ENCODE data around the gene EGFR.

EGFR gene

GRCh38 chr7:55205124-55205955 is 186.5 kb downstream of the EGFR start:
- no peaks in the 10 kb centered on the region for H3K9me3 Mint-ChIP-seq
- peaks cover 2% of the 10 kb centered on the region for H3K4me1 Mint-ChIP-seq (ENCODE audit: low read depth)
- peaks cover 6% of the 10 kb centered on the region for H3K27me3 Mint-ChIP-seq (ENCODE audit: low read depth)
- no peak overlapping the region for H3K4me3 Mint-ChIP-seq
- H3K36me3 Mint-ChIP-seq (ENCODE audit: low read depth): no peaks in the 10 kb centered on the region
- no peak overlapping the region for H3K27ac Mint-ChIP-seq

GRCh38 chr7:55206235-55207029 is 187.6 kb downstream of the EGFR start:
- Mint-ChIP-seq H3K4me3 (no peak overlapping the region), H3K4me1 (ENCODE audit: low read depth) (peaks cover 2% of the 10 kb centered on the region), H3K9me3 (no peaks in the 10 kb centered on the region), H3K36me3 (ENCODE audit: low read depth) (no peaks in the 10 kb centered on the region), H3K27me3 (ENCODE audit: low read depth) (peaks cover 6% of the 10 kb centered on the region), H3K27ac (no peak overlapping the region)

- Mint-ChIP-seq H3K27me3 (ENCODE audit: low read depth) (peaks cover 6% of the 10 kb centered on the region), H3K36me3 (ENCODE audit: low read depth) (no peaks in the 10 kb centered on the region), H3K9me3 (no peaks in the 10 kb centered on the region), H3K27ac (no peak overlapping the region), H3K4me1 (ENCODE audit: low read depth) (peaks cover 2% of the 10 kb centered on the region), H3K4me3 (no peak overlapping the region)
Measured at GRCh38 chr7:55207436-55208125, 188.8 kb downstream of the EGFR start.

DNA sequence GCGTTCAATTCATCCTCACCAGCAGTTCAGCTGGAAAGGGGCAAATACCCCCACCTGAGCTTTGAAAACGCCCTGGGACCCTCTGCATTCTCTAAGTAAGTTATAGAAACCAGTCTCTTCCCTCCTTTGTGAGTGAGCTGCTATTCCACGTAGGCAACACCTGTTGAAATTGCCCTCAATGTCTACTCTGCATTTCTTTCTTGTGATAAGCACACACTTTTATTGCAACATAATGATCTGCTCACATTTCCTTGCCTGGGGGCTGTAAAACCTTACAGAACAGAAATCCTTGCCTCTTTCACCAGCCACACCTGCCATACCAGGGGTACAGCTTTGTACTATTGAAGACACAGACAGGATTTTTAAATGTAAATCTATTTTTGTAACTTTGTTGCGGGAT is 190.5 kb downstream of the EGFR start:
- Mint-ChIP-seq H3K4me3 (no peak overlapping the region), H3K36me3 (ENCODE audit: low read depth) (no peaks in the 10 kb centered on the region), H3K27ac (no peak overlapping the region), H3K27me3 (ENCODE audit: low read depth) (peaks cover 6% of the 10 kb centered on the region), H3K9me3 (no peaks in the 10 kb centered on the region), H3K4me1 (ENCODE audit: low read depth) (peaks cover 2% of the 10 kb centered on the region)

GRCh38 chr7:55210176-55210575 is 191.4 kb downstream of the EGFR start:
- Mint-ChIP-seq H3K27me3 (ENCODE audit: low read depth) (peaks cover 6% of the 10 kb centered on the region), H3K27ac (no peak overlapping the region), H3K4me3 (no peak overlapping the region), H3K4me1 (ENCODE audit: low read depth) (peaks cover 2% of the 10 kb centered on the region), H3K36me3 (ENCODE audit: low read depth) (no peaks in the 10 kb centered on the region), H3K9me3 (no peaks in the 10 kb centered on the region)

- no peak overlapping the region for H3K4me3 Mint-ChIP-seq
- no peaks in the 10 kb centered on the region for H3K36me3 Mint-ChIP-seq (ENCODE audit: low read depth)
- H3K27ac Mint-ChIP-seq: no peak overlapping the region
- no peaks in the 10 kb centered on the region for H3K9me3 Mint-ChIP-seq
- peaks cover 2% of the 10 kb centered on the region for H3K4me1 Mint-ChIP-seq (ENCODE audit: low read depth)
- peaks cover 6% of the 10 kb centered on the region for H3K27me3 Mint-ChIP-seq (ENCODE audit: low read depth)
Measured at GRCh38 chr7:55210716-55211115, 191.9 kb downstream of the EGFR start.

- H3K27me3 Mint-ChIP-seq (ENCODE audit: low read depth): peaks cover 6% of the 10 kb centered on the region
- peaks cover under 1% of the 10 kb centered on the region for H3K4me1 Mint-ChIP-seq (ENCODE audit: low read depth)
- H3K9me3 Mint-ChIP-seq: no peaks in the 10 kb centered on the region
- H3K4me3 Mint-ChIP-seq: no peak overlapping the region
- no peak overlapping the region for H3K27ac Mint-ChIP-seq
- no peaks in the 10 kb centered on the region for H3K36me3 Mint-ChIP-seq (ENCODE audit: low read depth)
Measured at GRCh38 chr7:55211726-55212125, 192.9 kb downstream of the EGFR start.

GRCh38 chr7:55212176-55212575 is 193.4 kb downstream of the EGFR start:
- H3K9me3 Mint-ChIP-seq: no peaks in the 10 kb centered on the region
- H3K4me1 Mint-ChIP-seq (ENCODE audit: low read depth): no peaks in the 10 kb centered on the region
- H3K27ac Mint-ChIP-seq: no peak overlapping the region
- H3K27me3 Mint-ChIP-seq (ENCODE audit: low read depth): peaks cover 6% of the 10 kb centered on the region
- H3K36me3 Mint-ChIP-seq (ENCODE audit: low read depth): no peaks in the 10 kb centered on the region
- no peak overlapping the region for H3K4me3 Mint-ChIP-seq

GRCh38 chr7:55212838-55213237 is 194.0 kb downstream of the EGFR start:
- Mint-ChIP-seq H3K9me3 (no peaks in the 10 kb centered on the region), H3K27me3 (ENCODE audit: low read depth) (peaks cover 6% of the 10 kb centered on the region), H3K27ac (no peak overlapping the region), H3K4me3 (no peak overlapping the region), H3K36me3 (ENCODE audit: low read depth) (no peaks in the 10 kb centered on the region), H3K4me1 (ENCODE audit: low read depth) (no peaks in the 10 kb centered on the region)

DNA sequence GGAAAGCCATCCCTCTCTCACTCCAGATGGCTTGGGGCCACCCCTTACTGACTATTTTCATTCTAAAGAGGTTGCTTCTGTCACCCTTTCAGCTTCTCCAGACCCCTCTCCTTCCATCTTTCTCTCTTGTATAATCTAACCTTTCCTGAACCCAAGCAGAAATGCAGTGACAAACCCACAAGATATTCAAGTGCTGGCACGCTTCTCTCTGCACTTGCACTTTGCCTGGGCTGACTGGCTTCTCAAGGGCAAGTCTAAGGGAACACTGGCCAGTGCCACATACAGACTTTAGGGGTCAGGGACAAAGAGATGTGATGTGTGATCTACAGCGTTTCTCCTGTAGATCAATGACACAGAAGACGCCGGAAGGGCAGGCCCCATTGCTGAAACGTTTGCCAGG is 195.9 kb downstream of the EGFR start:
- Mint-ChIP-seq H3K36me3 (ENCODE audit: low read depth) (no peaks in the 10 kb centered on the region), H3K4me3 (no peak overlapping the region), H3K27ac (no peak overlapping the region), H3K4me1 (ENCODE audit: low read depth) (no peaks in the 10 kb centered on the region), H3K9me3 (no peaks in the 10 kb centered on the region), H3K27me3 (ENCODE audit: low read depth) (peaks cover 2% of the 10 kb centered on the region)

- Mint-ChIP-seq H3K27ac (no peak overlapping the region), H3K36me3 (ENCODE audit: low read depth) (no peaks in the 10 kb centered on the region), H3K4me3 (no peak overlapping the region), H3K4me1 (ENCODE audit: low read depth) (no peaks in the 10 kb centered on the region), H3K27me3 (ENCODE audit: low read depth) (peaks cover 5% of the 10 kb centered on the region), H3K9me3 (no peaks in the 10 kb centered on the region)
Measured at GRCh38 chr7:55223023-55223422, 204.2 kb downstream of the EGFR start.

- no peak overlapping the region for H3K27ac Mint-ChIP-seq
Measured at GRCh38 chr7:55224111-55224510, 205.3 kb downstream of the EGFR start.

GRCh38 chr7:55224810-55225209 is 206.0 kb downstream of the EGFR start:
- Mint-ChIP-seq H3K4me1 (ENCODE audit: low read depth) (no peaks in the 10 kb centered on the region), H3K36me3 (ENCODE audit: low read depth) (no peaks in the 10 kb centered on the region), H3K27ac (no peak overlapping the region), H3K27me3 (ENCODE audit: low read depth) (peaks cover 15% of the 10 kb centered on the region), H3K9me3 (peaks cover 4% of the 10 kb centered on the region), H3K4me3 (no peak overlapping the region)

More at GRCh38 chr7:55224111-55224510, 205.3 kb downstream of the EGFR start:
- Mint-ChIP-seq H3K4me1 (ENCODE audit: low read depth) (no peaks in the 10 kb centered on the region), H3K9me3 (peaks cover 2% of the 10 kb centered on the region), H3K36me3 (ENCODE audit: low read depth) (no peaks in the 10 kb centered on the region), H3K27me3 (ENCODE audit: low read depth) (peaks cover 9% of the 10 kb centered on the region), H3K4me3 (no peak overlapping the region)

GRCh38 chr7:55230014-55230413 is 211.2 kb downstream of the EGFR start:
- Mint-ChIP-seq H3K4me1 (ENCODE audit: low read depth) (no peaks in the 10 kb centered on the region), H3K4me3 (no peak overlapping the region), H3K27me3 (ENCODE audit: low read depth) (peaks cover 20% of the 10 kb centered on the region), H3K27ac (no peak overlapping the region), H3K9me3 (peaks cover 4% of the 10 kb centered on the region), H3K36me3 (ENCODE audit: low read depth) (no peaks in the 10 kb centered on the region)

Measured in T-helper 1 cell treated with Interleukin-12 subunit alpha and Interleukin-12 subunit beta and Interleukin-4 antibody, amounts not matched to agents 30 μg/mL and 1 μg/mL, for 36 hours (primary cell).